ENCODE measurements around the gene FNDC10. TPM values are rescaled to one million over a fixed set of nuclear protein-coding genes. Genes with fewer than 3 reads are reported as not detected.

FNDC10 gene
- total and polyA plus RNA-seq, 9 of the 15 experiments (the other 6 are each of a cell fraction or from before 2014, with no cell fraction given): 0.08 to 6.3 (median 1.6) TPM

GRCh38 chr1:1574721-1575537, 25.0 kb downstream of the FNDC10 start, which contains the start of gene SSU72 (continued):
- no peak for TF ChIP-seq MTF1 (CRISPR knock-in tag; IDR thresholded peaks at IDR 0.05; ENCODE audit: borderline replicate concordance)
- TF ChIP-seq NCOA6 (IDR thresholded peaks at IDR 0.05): no peak; the same call in 1 of the 2 replicates
- TF ChIP-seq CBFA2T3 (IDR thresholded peaks at IDR 0.05): no peak
- TF ChIP-seq ZNF24 (IDR thresholded peaks at IDR 0.05): no peak
- no peak for TF ChIP-seq OTX1 (CRISPR knock-in tag; IDR thresholded peaks at IDR 0.05)
- no peak for TF ChIP-seq PREB (CRISPR knock-in tag; IDR thresholded peaks at IDR 0.05)
- TF ChIP-seq NR3C1 (CRISPR knock-in tag; IDR thresholded peaks at IDR 0.05): peak; percentile 45; the same call in 1 of the 2 replicates
- TF ChIP-seq U2AF2 (optimal IDR thresholded peaks at IDR 0.05; ENCODE audit: low read depth, low read length): no peak
- peak; percentile 18 to 51; a peak in 2 of 4 replicates for TF ChIP-seq MAZ (CRISPR knock-in tag; conservative IDR thresholded peaks at IDR 0.05 in 1 of 2, IDR thresholded peaks at IDR 0.05 in 1 of 2)
- TF ChIP-seq KLF6 (CRISPR knock-in tag; IDR thresholded peaks at IDR 0.05; ENCODE audit: borderline replicate concordance): no peak
- TF ChIP-seq FUS (optimal IDR thresholded peaks at IDR 0.05; ENCODE audit: low read depth, low read length): no peak
- no peak for TF ChIP-seq ARID2 (IDR thresholded peaks at IDR 0.05)
- no peak for TF ChIP-seq RHOXF2B (CRISPR knock-in tag; conservative IDR thresholded peaks at IDR 0.05)
- TF ChIP-seq PHTF2 (CRISPR knock-in tag; IDR thresholded peaks at IDR 0.05): 0 out of 2 replicates have a peak, but pooled peaks have one; percentile 50
- no peak for TF ChIP-seq MIER1 (IDR thresholded peaks at IDR 0.05; ENCODE audit: low read depth)
- TF ChIP-seq FOXK2 (conservative IDR thresholded peaks at IDR 0.05 in 1 of 2, IDR thresholded peaks at IDR 0.05 in 1 of 2; ENCODE audit: low read depth in 2 of 2): peak; percentile 96 to 98
- no peak for TF ChIP-seq PRMT5 (CRISPR knock-in tag; IDR thresholded peaks at IDR 0.05)
- peak; percentile 70; the same call in 1 of the 2 replicates for TF ChIP-seq MED1 (CRISPR knock-in tag; IDR thresholded peaks at IDR 0.05; ENCODE audit: borderline replicate concordance)
- no peak for TF ChIP-seq ZNF354B (CRISPR knock-in tag; IDR thresholded peaks at IDR 0.05)
- no peak for TF ChIP-seq SMARCA4 (IDR thresholded peaks at IDR 0.05)
- TF ChIP-seq IRF2 (CRISPR knock-in tag; IDR thresholded peaks at IDR 0.05): no peak
- no peak for TF ChIP-seq TEAD2 (tag; IDR thresholded peaks at IDR 0.05)
- no peak for TF ChIP-seq ELK3 (CRISPR knock-in tag; IDR thresholded peaks at IDR 0.05)
- no peak for TF ChIP-seq PTTG1 (tag; IDR thresholded peaks at IDR 0.05; ENCODE audit: low read depth)
- no peak for TF ChIP-seq TAF15 (IDR thresholded peaks at IDR 0.05; ENCODE audit: low read depth, low read length)
- TF ChIP-seq MITF (IDR thresholded peaks at IDR 0.05): no peak

Data from K562 (cell line).